Astrocyte (in vitro differentiated cells and primary cell): ENCODE results near the gene ZNF519.
"Not testable (repeated sequence)": the region's sequence is repeated elsewhere in the genome, so short reads cannot be mapped to it uniquely, and the experiment has no call there.

Experiments
- CTCF ChIP-seq: IDR thresholded peaks from 2 replicates; pipeline ENCODE4 v1.5.1; 2011; ENCODE audit warnings: low read depth, mild to moderate bottlenecking, inconsistent platforms, low read length, moderate library complexity; ENCODE audit not compliant: insufficient read depth
- EZH2 ChIP-seq: IDR thresholded peaks from 2 replicates; pipeline ENCODE4 v1.6.1; 2012; ENCODE audit warnings: mild to moderate bottlenecking, low read length, inconsistent platforms; ENCODE audit not compliant: insufficient read depth

GRCh38 chr18:14173116-14173951 lies 41.1 kb upstream of the ZNF519 start:
- TF ChIP-seq CTCF, EZH2: not testable (repeated sequence)
